Thoracic aorta (tissue), 2 donors: ENCODE measurements around the gene MYO1D. TPM values are rescaled to one million over a fixed set of nuclear protein-coding genes. Genes with fewer than 3 reads are reported as not detected.

ENCODE experiments used
- ATAC-seq: fragments of 150-250 bp; one replicate; pipeline ENCODE4 v1.8.0; 2017; ENCODE audit warnings: low read depth; ENCODE audit not compliant: insufficient number of reproducible peaks, low FRiP score
- DNase-seq: peaks from one replicate; pipeline ENCODE4 v3.0.0-alpha.2; 2020; ENCODE audit warnings: low spot score
- H3K27ac ChIP-seq, 2 donors: fragments of 200-600 bp; sonication (generic); 1 replicate in 1 of 2; 2 replicates in 1 of 2; pipeline ENCODE4 v1.5.1; 2016; ENCODE audit warnings: mild to moderate bottlenecking in 2 of 2, moderate library complexity in 2 of 2
- H3K27me3 ChIP-seq: fragments of 200-600 bp; sonication (generic); replicated peaks from 2 replicates; pipeline ENCODE4 v1.6.0; 2016; ENCODE audit warnings: mild to moderate bottlenecking; ENCODE audit not compliant: insufficient read depth
- H3K36me3 ChIP-seq: fragments of 200-600 bp; sonication (generic); one replicate; pipeline ENCODE4 v1.5.1; 2016
- H3K4me1 ChIP-seq, 2 donors: fragments of 200-600 bp; sonication (generic); 1 replicate in 1 of 2; 2 replicates in 1 of 2; pipeline versions ENCODE4 v1.5.1 to v1.6.0; 2016; ENCODE audit warnings: low read depth in 2 of 2, mild to moderate bottlenecking in 1 of 2; ENCODE audit not compliant: control insufficient read depth in 1 of 2
- H3K4me3 ChIP-seq: fragments of 200-600 bp; sonication (generic); 2 replicates; pipeline ENCODE4 v1.5.1; 2016; ENCODE audit warnings: mild to moderate bottlenecking
- H3K9me3 ChIP-seq: fragments of 200-600 bp; sonication (generic); 2 replicates; pipeline ENCODE4 v1.5.1; 2016
- CTCF ChIP-seq: fragments of 200-600 bp; sonication (generic); IDR thresholded peaks from one replicate; pipeline ENCODE4 v1.5.1; 2019; ENCODE audit warnings: antibody characterized with exemption
- total RNA-seq, 2 donors: library from RNA; depleted of rRNA; stranded (reverse); fragments of >200 nt; gene quantifications; one replicate each; pipeline versions ENCODE4 v1.1.0 to v1.2.3, GENCODE V29; 2016

MYO1D gene
- total RNA-seq, 2 donors from 2014 or later: 257 to 370 TPM

GRCh38 chr17:32786169-32786568 lies 90.8 kb downstream of the MYO1D start:
- H3K4me3 ChIP-seq: no peak overlapping the region

GRCh38 chr17:32784113-32784512 lies 92.8 kb downstream of the MYO1D start:
- Histone ChIP-seq H3K9me3 (no peaks in the 10 kb centered on the region), H3K27ac (peak overlapping the region in 1 of 2 donors; percentile 30), H3K36me3 (no peaks in the 10 kb centered on the region), H3K4me3 (no peak overlapping the region), H3K27me3 (no peaks in the 10 kb centered on the region), H3K4me1 (peaks cover 3 to 5% of the 10 kb centered on the region in 2 donors)
- no peak for TF ChIP-seq CTCF
- DNase-seq (no peak), ATAC-seq (no peak)

More at GRCh38 chr17:32786169-32786568, 90.8 kb downstream of the MYO1D start:
- DNase-seq (no peak), ATAC-seq (no peak)
- TF ChIP-seq CTCF: no peak
- Histone ChIP-seq H3K27me3 (no peaks in the 10 kb centered on the region), H3K4me1 (peaks cover 3 to 5% of the 10 kb centered on the region in 2 donors), H3K36me3 (no peaks in the 10 kb centered on the region), H3K9me3 (no peaks in the 10 kb centered on the region), H3K27ac (no peak overlapping the region)

GRCh38 chr17:32783602-32784001 lies 93.3 kb downstream of the MYO1D start:
- H3K4me1 ChIP-seq: peaks cover 3 to 5% of the 10 kb centered on the region in 2 donors
- no peak overlapping the region for H3K4me3 ChIP-seq
- H3K27me3 ChIP-seq: no peaks in the 10 kb centered on the region
- H3K36me3 ChIP-seq: no peaks in the 10 kb centered on the region
- ATAC-seq: no peak
- TF ChIP-seq CTCF: peak; percentile 70
- H3K27ac ChIP-seq: peak overlapping the region in 1 of 2 donors; percentile 30
- no peaks in the 10 kb centered on the region for H3K9me3 ChIP-seq
- no peak for DNase-seq

DNA sequence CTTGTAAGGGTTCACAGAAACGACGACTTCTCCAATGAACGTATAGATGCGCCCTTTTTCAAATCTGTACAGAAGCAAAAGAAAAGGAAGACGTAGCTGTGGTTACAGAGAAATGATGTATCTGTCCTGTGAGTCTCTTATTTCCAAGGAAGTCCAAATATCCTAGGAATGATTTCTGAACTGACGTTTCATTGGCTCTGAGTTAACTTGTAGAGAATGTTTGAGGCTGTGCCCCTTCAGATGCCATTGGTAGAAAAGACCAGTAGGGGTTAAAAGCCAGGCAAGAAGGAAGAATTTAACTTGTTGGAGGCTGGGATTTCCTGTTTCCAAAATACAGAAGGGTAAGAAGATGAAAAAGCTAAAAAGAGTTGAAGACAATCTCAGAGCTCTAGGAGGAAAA lies 96.2 kb downstream of the MYO1D start:
- Histone ChIP-seq H3K4me3 (no peak overlapping the region), H3K27ac (no peak overlapping the region), H3K9me3 (no peaks in the 10 kb centered on the region), H3K36me3 (no peaks in the 10 kb centered on the region), H3K4me1 (peaks cover 3 to 5% of the 10 kb centered on the region in 2 donors), H3K27me3 (no peaks in the 10 kb centered on the region)
- no peak for TF ChIP-seq CTCF
- DNase-seq: no peak
- ATAC-seq: no peak

GRCh38 chr17:32777922-32778321 lies 99.0 kb downstream of the MYO1D start:
- no peak for TF ChIP-seq CTCF
- DNase-seq (no peak), ATAC-seq (no peak)
- H3K4me3 ChIP-seq: no peak overlapping the region
- H3K27me3 ChIP-seq: no peaks in the 10 kb centered on the region
- no peaks in the 10 kb centered on the region for H3K9me3 ChIP-seq
- H3K36me3 ChIP-seq: peaks cover 3% of the 10 kb centered on the region
- H3K4me1 ChIP-seq: no peaks in the 10 kb centered on the region
- H3K27ac ChIP-seq: no peak overlapping the region
